Measurements from ENCODE around the gene CATSPERZ.
"Not testable (repeated sequence)": the region's sequence is repeated elsewhere in the genome, so short reads cannot be mapped to it uniquely, and the experiment has no call there.

Gene CATSPERZ

GRCh38 chr11:64304316-64305072 lies 4.3 kb downstream of the CATSPERZ start:
- peak; percentile 61 for TF ChIP-seq L3MBTL2 (conservative IDR thresholded peaks at IDR 0.05)
- TF ChIP-seq SP1 (IDR thresholded peaks at IDR 0.05) = no peak
- 0 out of 2 replicates have a peak, but pooled peaks have one; percentile 34 for TF ChIP-seq HDGF (IDR thresholded peaks at IDR 0.05; ENCODE audit: borderline replicate concordance)
- peak; percentile 81 for DNase-seq (ENCODE audit: extremely low spot score)
- ChIA-PET POLR2A (interaction anchor here (0.7 to 7.0 kb wide), 18 partner anchors 10 to 119 kb away, joined by 3 to 79 read pairs (median 4); partner anchors contain the start of genes BAD, GPR137, PPP1R14B and PRDX5), CTCF (interaction anchor here (0.6 to 5.4 kb wide), 16 partner anchors 14 to 285 kb away, joined by 3 to 66 read pairs (median 4); partner anchors contain the start of genes FKBP2, PLCB3, PRDX5 and TRMT112)

- POLR2A ChIA-PET = interaction anchor here (0.7 to 7.0 kb wide), 16 partner anchors 10 to 120 kb away, joined by 3 to 79 read pairs (median 6); partner anchors contain the start of genes BAD, GPR137, PPP1R14B and PRDX5
Observed at GRCh38 chr11:64305075-64305690, 5.0 kb downstream of the CATSPERZ start, which contains the start of gene ESRRA. Gene ESRRA (plus strand): TSS chr11:64305524. CDS start chr11:64307180, 1,656 bp downstream.

GRCh38 chr11:64305691-64306562 lies 5.8 kb downstream of the CATSPERZ start:
- no peak for TF ChIP-seq ELF4 (IDR thresholded peaks at IDR 0.05)
- TF ChIP-seq PKNOX1 (IDR thresholded peaks at IDR 0.05) = no peak
- no peak for TF ChIP-seq FOXM1 (IDR thresholded peaks at IDR 0.05; ENCODE audit: borderline replicate concordance)
- TF ChIP-seq L3MBTL2 (conservative IDR thresholded peaks at IDR 0.05) = peak; percentile 43; the same call in 1 of the 2 replicates
- no peak for TF ChIP-seq SP1 (IDR thresholded peaks at IDR 0.05)
- DNase-seq (ENCODE audit: extremely low spot score) = no peak
- ChIA-PET POLR2A (interaction anchor here (2.8 to 7.0 kb wide), 3 partner anchors 11 to 59 kb away, joined by 12 to 79 read pairs (median 49); partner anchors contain the start of genes PPP1R14B, PRDX5 and TRMT112), CTCF (no interaction called here)

More at GRCh38 chr11:64305075-64305690, 5.0 kb downstream of the CATSPERZ start, which contains the start of gene ESRRA:
- CTCF ChIA-PET = interaction anchor here (0.7 to 5.4 kb wide), 14 partner anchors 13 to 285 kb away, joined by 3 to 66 read pairs (median 4); partner anchors contain the start of genes FKBP2, PLCB3, PRDX5 and TRMT112
- TF ChIP-seq HDGF (IDR thresholded peaks at IDR 0.05; ENCODE audit: borderline replicate concordance) (0 out of 2 replicates have a peak, but pooled peaks have one; percentile 71), FOXM1 (IDR thresholded peaks at IDR 0.05; ENCODE audit: borderline replicate concordance) (peak; percentile 25; the same call in 1 of the 2 replicates), LEF1 (IDR thresholded peaks at IDR 0.05; ENCODE audit: borderline replicate concordance) (no peak)
- DNase-seq (ENCODE audit: extremely low spot score) = peak; percentile 98

- TF ChIP-seq CTBP1 (IDR thresholded peaks at IDR 0.05; ENCODE audit: borderline replicate concordance) (no peak), HDGF (IDR thresholded peaks at IDR 0.05; ENCODE audit: borderline replicate concordance) (no peak), TARDBP (IDR thresholded peaks at IDR 0.05) (no peak), FOXA1 (IDR thresholded peaks at IDR 0.05) (no peak), L3MBTL2 (conservative IDR thresholded peaks at IDR 0.05) (no peak), SUZ12 (IDR thresholded peaks at IDR 0.05) (no peak), LEF1 (IDR thresholded peaks at IDR 0.05; ENCODE audit: borderline replicate concordance) (no peak), BHLHE40 (IDR thresholded peaks at IDR 0.05; ENCODE audit: borderline replicate concordance) (no peak), FOXM1 (IDR thresholded peaks at IDR 0.05; ENCODE audit: borderline replicate concordance) (no peak), NFRKB (IDR thresholded peaks at IDR 0.05) (no peak), ZNF384 (IDR thresholded peaks at IDR 0.05) (no peak), ELF4 (IDR thresholded peaks at IDR 0.05) (no peak), FOXK2 (IDR thresholded peaks at IDR 0.05) (no peak), PKNOX1 (IDR thresholded peaks at IDR 0.05) (no peak), SP1 (IDR thresholded peaks at IDR 0.05) (no peak), ARNT (IDR thresholded peaks at IDR 0.05) (no peak)
- CTCF ChIA-PET = no interaction called here
- POLR2A ChIA-PET = interaction anchor here (1.5 to 7.0 kb wide), 2 partner anchors 11 to 48 kb away, joined by 3 to 49 read pairs; partner anchors contain the start of genes PRDX5 and TRMT112
- DNase-seq (ENCODE audit: extremely low spot score) = no peak
Observed at GRCh38 chr11:64306563-64306875, 6.4 kb downstream of the CATSPERZ start.

GRCh38 chr11:64306876-64307622 lies 6.9 kb downstream of the CATSPERZ start:
- no peak for DNase-seq (ENCODE audit: extremely low spot score)
- POLR2A ChIA-PET = interaction anchor here (1.5 to 7.0 kb wide), 2 partner anchors 10 to 48 kb away, joined by 3 to 49 read pairs; partner anchors contain the start of genes PRDX5 and TRMT112
- CTCF ChIA-PET = no interaction called here
- no peak for TF ChIP-seq L3MBTL2 (conservative IDR thresholded peaks at IDR 0.05)
- TF ChIP-seq ZNF384 (IDR thresholded peaks at IDR 0.05) = no peak
- TF ChIP-seq NFRKB (IDR thresholded peaks at IDR 0.05) = no peak
- no peak for TF ChIP-seq BHLHE40 (IDR thresholded peaks at IDR 0.05; ENCODE audit: borderline replicate concordance)
- TF ChIP-seq HDGF (IDR thresholded peaks at IDR 0.05; ENCODE audit: borderline replicate concordance) = no peak
- no peak for TF ChIP-seq PKNOX1 (IDR thresholded peaks at IDR 0.05)

- POLR2A ChIA-PET = interaction anchor here (1.5 to 7.0 kb wide), 2 partner anchors 9 to 47 kb away, joined by 3 to 49 read pairs; partner anchors contain the start of genes PRDX5 and TRMT112
- CTCF ChIA-PET; DNase-seq (ENCODE audit: extremely low spot score): not testable (repeated sequence)
Observed at GRCh38 chr11:64307795-64308194, 7.6 kb downstream of the CATSPERZ start.

Measured in HEK293T (cell line).